GM12892 (cell line): ENCODE measurements around the gene LRFN2.

ENCODE experiments used
- POLR2A ChIP-seq: IDR thresholded peaks from 2 replicates; pipeline ENCODE4 v1.6.1; 2011; ENCODE audit warnings: low read depth, low read length, control low read depth
- POLR2AphosphoS5 ChIP-seq: IDR thresholded peaks from 2 replicates; pipeline ENCODE4 v1.6.1; 2011; ENCODE audit warnings: low read depth, low read length, control low read depth
- TAF1 ChIP-seq: IDR thresholded peaks from 2 replicates; pipeline ENCODE4 v1.6.1; 2011; ENCODE audit warnings: low read depth, mild to moderate bottlenecking, control low read depth, low read length, borderline replicate concordance

DNA sequence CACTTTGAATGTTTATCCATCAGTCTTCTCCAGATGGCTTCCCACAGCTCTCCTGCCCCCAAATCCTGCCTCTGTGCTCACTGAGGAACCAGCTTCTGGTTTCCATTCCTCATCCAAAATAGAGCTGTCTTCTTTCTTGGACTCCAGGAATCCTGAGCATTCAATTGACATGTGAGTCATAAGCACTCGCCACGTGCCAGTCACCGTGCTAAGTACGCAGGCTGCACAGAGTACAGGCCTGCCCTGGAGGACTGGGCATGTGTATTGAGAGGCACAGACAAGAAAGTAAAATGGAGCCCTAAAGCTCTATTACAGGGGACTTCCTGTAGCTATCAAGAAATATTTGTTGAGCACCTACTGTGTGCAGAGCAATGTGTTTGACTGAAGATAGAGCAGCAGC is 39.7 kb upstream of the LRFN2 start:
- TF ChIP-seq POLR2A (no peak), POLR2AphosphoS5 (no peak), TAF1 (no peak)
